ENCODE measurements around the gene MAP3K13.

GRCh38 chr3:185365291-185366073 is 2.5 kb downstream of the MAP3K13 start:
- TF ChIP-seq CTCF (IDR thresholded peaks at IDR 0.05) (no peak), POLR2A (IDR thresholded peaks at IDR 0.05) (no peak), EP300 (IDR thresholded peaks at IDR 0.05) (no peak)
